Activated gamma-delta T cell treated with Interleukin-2 at 50 U/mL for 16 hours (primary cell): ENCODE results near the gene STXBP1.

Source experiments
- DNase-seq: peaks from one replicate; pipeline ENCODE4 v3.0.0-alpha.2; 2020

The STXBP1 gene

GRCh38 chr9:127739614-127740330 lies 127.7 kb downstream of the STXBP1 start:
- no peak for DNase-seq

DNA sequence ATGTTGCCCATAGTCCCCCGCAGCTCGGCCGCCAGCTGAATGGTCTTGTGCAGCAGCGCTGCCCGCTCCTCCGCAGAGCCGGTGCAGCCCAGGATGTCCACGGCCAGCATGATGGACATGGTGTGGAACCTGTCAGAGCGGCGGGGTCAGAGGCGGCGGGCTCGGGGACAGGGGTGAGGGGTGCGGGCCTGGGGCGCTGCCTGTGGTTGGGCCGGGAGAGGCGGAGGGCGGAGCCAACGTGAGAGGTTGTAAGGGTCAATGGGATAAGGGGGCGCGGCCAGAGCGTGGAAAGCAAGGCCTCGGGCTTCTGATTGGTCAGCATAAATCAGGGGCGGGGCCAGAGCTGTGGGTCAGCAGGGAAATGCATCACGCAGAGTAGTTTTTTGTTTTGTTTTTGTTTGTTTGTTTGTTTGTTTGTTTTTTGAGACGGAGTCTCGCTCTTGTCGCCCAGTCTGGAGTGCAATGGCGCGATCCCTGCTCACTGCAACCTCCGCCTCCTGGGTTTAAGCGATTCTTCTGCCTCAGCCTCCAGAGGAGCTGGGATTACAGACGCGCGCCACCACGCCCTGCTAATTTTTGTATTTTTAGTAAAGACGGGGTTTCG lies 129.9 kb downstream of the STXBP1 start:
- no peak for DNase-seq
